ENCODE data around the gene PTMS.
"Not testable (repeated sequence)": the region's sequence is repeated elsewhere in the genome, so short reads cannot be mapped to it uniquely, and the experiment has no call there.

PTMS gene, protein sequence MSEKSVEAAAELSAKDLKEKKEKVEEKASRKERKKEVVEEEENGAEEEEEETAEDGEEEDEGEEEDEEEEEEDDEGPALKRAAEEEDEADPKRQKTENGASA

GRCh38 chr12:6765634-6766581 lies at the start of gene PTMS:
PTMS (plus strand) TSS chr12:6766363; CDS start chr12:6766706, 343 bp downstream.
- peak; percentile 80 for DNase-seq

DNA sequence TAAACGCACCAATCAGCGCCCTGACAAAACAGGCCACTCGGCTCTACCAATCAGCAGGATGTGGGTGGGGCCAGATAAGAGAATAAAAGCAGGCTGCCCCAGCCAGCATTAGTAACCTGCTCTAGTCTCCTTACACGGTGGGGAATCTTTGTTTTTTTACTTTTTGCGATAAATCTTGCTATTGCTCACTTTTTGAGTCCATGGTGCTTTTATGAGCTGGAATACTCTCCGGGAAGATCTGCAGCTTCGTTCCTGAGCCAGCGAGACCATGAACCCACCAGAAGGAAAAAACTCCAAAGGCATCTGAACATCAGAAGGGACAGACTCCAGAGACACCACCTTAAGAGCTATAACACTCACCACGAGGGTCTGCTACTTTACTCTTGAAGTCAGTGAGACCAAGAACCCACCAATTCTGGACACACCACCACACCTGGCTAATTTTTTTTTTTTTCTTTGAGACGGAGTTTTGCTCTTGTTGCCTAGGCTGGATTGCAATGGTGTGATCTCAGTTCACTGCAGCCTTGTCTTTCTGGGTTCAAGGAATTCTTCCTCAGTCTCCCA lies 49.2 kb upstream of the PTMS start:
- no peak for DNase-seq

- DNase-seq, result no peak
These were observed 43.3 kb upstream of the PTMS start for GRCh38 chr12:6722863-6723262.

- DNase-seq, result peak; percentile 100
These were observed 42.4 kb upstream of the PTMS start, which contains the start of gene COPS7A for GRCh38 chr12:6723607-6724408. COPS7A (plus strand) TSS chr12:6724046; CDS start chr12:6724657, 611 bp downstream.

- peak; percentile 83 for DNase-seq
These were observed 41.8 kb upstream of the PTMS start for GRCh38 chr12:6724409-6724797.

- DNase-seq, result no peak
These were observed 40.8 kb upstream of the PTMS start for GRCh38 chr12:6725350-6725749.

DNA sequence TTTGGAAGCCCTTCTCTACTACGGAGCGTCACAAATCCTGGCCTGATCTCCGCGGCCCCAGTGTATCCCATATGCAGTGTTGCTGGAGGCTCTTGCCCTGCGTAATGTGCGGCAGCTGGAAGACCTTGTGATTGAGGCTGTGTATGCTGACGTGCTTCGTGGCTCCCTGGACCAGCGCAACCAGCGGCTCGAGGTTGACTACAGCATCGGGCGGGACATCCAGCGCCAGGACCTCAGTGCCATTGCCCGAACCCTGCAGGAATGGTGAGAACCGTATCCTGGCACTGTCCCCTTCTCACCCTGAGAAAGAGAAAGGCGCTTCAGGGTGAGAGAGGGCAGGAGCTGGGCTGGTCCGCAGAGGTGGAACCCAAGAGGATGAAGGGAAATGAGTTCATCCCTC lies 37.0 kb upstream of the PTMS start:
- DNase-seq, result no peak

DNA sequence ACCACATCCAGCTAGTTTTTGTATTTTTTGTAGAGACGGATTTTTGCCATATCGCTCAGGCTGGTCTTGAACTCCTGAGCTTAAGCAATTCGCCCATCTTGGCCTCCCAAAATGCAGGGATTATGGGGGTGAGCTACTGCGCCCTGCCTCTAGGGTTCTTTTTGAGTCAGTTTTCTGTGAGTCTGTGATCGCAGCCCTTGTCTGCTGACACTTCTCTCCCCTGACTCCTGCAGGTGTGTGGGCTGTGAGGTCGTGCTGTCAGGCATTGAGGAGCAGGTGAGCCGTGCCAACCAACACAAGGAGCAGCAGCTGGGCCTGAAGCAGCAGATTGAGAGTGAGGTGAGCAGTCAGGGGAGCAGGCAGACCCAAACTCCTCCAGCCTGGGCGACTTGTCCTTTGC lies 36.0 kb upstream of the PTMS start:
- DNase-seq, result peak; percentile 32

DNA sequence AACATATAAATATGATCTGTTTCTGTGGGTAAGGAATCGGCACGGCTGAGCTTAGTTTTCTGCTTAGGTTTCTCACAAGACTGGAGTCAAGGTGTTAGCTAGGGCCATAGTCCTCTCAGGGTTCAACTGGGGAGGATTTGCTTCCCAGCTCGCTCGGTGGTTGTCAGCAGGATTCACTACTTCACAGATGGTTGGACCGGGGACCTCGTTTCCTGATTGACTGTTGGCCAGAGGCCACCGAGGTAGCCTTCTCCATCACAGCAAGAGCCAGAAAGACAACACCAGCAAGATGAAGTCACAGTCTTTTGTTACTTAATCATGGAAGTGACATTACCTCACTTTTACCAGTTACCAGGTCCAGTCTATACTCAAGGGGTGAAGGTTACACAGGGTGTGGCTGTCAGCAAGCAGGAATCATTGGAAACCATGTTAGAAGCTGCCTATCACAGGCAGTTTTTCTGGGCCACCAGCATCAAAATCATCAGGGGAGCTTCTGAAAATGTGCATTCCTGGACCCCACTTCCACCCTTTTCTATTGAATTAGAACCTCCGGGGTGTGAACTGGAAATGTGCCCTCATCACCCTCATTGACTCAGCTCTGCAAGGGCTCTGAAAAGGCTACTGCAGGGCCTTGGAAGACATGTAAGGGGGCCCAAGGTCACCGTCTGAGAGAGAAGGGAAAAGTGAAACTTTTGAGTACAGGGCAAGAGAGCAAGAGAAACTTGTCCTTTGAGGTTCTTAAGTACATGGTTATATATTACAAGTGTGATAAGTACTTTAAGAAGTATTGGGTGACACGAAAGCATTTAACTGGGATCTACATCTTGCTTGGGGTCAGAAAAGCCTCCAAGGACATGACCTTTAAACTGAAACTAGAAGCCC lies 31.4 kb upstream of the PTMS start:
- DNase-seq, result no peak

GRCh38 chr12:6735448-6736191 lies 30.5 kb upstream of the PTMS start:
- peak; percentile 90 for DNase-seq

DNA sequence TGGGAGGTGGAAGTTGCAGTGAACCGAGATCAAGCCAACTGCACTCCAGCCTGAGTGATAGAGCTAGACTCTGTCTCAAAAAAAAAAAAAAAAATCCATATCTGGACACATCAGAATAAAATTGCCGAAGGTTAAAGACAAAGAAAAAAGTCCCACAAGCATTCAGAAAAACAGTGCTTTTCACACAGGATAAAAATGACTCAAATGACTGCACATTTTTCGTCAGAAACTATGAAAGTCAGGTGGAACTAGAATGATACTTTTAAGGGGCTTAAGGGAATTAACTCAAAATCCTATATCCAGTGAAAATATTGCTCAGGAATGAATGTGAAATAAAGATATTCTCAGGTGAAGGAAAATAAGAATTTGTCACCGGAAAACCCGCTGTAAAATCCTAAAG lies 29.4 kb upstream of the PTMS start:
- DNase-seq, result no peak

DNA sequence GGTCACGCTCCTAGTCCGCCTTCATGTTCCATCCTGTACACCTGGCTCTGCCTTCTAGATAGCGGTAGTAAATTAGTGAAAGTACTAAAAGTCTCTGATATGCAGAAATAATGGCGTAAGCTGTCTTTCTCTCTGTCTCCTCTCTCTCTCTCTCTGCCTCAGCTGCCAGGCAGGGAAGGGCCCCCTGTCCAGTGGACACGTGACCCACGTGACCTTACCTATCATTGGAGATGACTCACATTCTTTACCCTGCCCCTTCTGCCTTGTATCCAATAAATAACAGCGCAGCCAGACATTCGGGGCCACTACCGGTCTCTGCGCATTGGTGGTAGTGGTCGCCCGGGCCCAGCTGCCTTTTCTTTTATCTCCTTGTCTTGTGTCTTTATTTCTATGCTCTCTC lies 24.1 kb upstream of the PTMS start:
- DNase-seq, result not testable (repeated sequence)

GRCh38 chr12:6742834-6743233 lies 23.3 kb upstream of the PTMS start:
- DNase-seq, result no peak

- DNase-seq, result not testable (repeated sequence)
These were observed 22.9 kb upstream of the PTMS start for GRCh38 chr12:6743300-6743699.

- DNase-seq, result peak; percentile 41
These were observed 20.2 kb upstream of the PTMS start for GRCh38 chr12:6745741-6746525.

DNA sequence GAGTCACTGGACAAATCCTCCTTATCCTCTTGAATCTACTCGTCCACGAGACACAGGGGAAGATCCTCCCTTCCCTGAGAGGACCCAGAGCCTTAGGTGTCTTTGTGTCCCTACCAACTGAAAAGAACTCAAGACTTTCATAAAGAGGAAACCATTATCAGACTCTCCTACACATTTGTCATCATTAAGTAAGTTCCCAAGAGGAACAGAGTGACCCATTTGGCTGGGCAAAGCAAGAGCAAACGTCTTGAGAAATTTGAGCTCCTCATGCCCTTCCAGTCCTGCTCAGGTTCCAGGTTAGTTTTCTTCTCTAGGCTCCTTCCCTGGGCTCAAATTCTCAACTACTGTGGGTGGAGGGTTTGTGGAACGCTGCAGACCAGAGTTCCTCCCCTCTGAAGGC lies 18.9 kb upstream of the PTMS start:
- DNase-seq, result no peak

DNA sequence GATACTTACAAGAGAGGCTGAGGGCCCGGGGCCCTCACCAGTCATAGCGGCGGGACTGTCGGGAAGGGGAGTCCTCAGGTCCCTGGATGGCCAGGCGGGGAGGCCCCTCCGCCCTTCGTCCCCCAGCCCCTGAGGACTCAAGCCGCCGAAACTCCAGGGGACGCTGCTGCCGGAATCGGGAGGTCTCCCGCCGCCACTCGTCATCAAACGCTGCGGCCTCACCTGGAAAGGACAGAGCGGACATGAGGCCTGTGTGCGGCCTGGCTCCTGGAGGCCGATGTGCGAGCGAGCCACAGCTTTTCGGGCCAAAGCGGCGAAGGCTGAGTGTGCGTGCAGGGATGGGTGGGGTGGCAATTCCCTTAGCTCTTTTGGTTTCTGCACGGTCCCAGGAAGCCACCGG lies 17.4 kb upstream of the PTMS start:
- no peak for DNase-seq

DNA sequence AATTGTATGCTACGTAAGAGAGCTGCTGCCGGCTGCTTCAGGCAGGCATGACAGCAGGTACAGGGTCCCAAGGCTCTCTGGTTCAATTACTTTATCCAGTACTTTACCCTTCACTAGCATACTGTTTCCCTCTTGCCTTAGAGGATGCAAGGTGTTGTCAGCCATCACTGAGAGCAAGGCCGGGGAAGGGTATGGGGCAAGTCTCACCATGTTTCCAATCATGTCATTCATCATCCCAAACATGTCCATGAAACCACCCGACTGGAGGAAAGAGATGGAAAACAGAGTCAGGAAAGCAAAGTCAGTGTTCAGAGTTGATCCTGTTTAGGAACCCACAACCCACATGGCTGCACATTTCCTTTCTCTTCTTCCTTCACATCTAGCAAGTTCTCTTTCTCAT lies 15.7 kb upstream of the PTMS start:
- no peak for DNase-seq

DNA sequence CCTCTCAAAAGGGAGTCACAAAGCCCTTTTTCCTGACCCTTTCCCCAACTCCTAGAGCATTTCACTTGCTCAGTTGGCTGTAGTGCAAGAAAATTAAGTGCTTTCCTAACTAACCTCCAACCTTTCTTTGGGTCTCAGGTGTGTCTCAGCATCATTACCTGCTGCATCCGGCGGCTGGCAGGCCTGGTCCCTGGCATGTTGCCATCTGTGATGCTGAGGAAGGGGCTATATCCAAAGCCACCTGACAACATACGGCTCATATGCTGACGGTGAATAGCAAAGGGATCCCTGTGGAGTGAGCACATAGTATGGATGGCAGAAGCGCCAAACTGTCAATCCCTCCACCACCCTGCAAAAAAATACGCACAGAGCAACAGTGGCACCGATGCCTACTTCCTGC lies 14.4 kb upstream of the PTMS start:
- no peak for DNase-seq

- DNase-seq, result peak; percentile 85
These were observed 13.8 kb upstream of the PTMS start for GRCh38 chr12:6752167-6752920.

All from DMS53 (cell line).